Spleen (tissue), 11 donors: ENCODE measurements around the gene MALT1. TPM values are rescaled to one million over a fixed set of nuclear protein-coding genes. Genes with fewer than 3 reads are reported as not detected.
A peak's percentile ranks its signal among the peaks of the same experiment; 100 is the strongest.

Experiments
- DNase-seq: peaks from one replicate; pipeline ENCODE4 v3.0.0-alpha.2; 2020
- H3K27ac ChIP-seq, 8 donors: fragments of 200-600 bp; sonication (generic) in 7 of 8; 1 replicate in 4 of 8; 2 replicates in 4 of 8; pipeline versions ENCODE4 v1.5.0 to v1.8.0; 2016 to 2021; ENCODE audit warnings: inconsistent platforms in 4 of 8, mild to moderate bottlenecking in 4 of 8, moderate library complexity in 1 of 8
- H3K27me3 ChIP-seq, 7 donors: fragments of 200-600 bp; sonication (generic) in 6 of 7; replicated peaks in 1 of 7; 1 replicate in 4 of 7; 2 replicates in 3 of 7; pipeline versions ENCODE4 v1.5.0 to v1.8.0; 2016 to 2021; ENCODE audit warnings: inconsistent platforms in 3 of 7, mild to moderate bottlenecking in 1 of 7
- H3K36me3 ChIP-seq, 6 donors: fragments of 200-600 bp; sonication (generic) in 5 of 6; 1 replicate in 4 of 6; 2 replicates in 2 of 6; pipeline versions ENCODE4 v1.5.0 to v1.8.0; 2016 to 2021; ENCODE audit warnings: inconsistent platforms in 2 of 6
- H3K4me1 ChIP-seq, 6 donors: fragments of 200-600 bp; sonication (generic) in 5 of 6; 1 replicate in 3 of 6; 2 replicates in 3 of 6; pipeline versions ENCODE4 v1.5.0 to v1.8.0; 2016 to 2021; ENCODE audit warnings: inconsistent platforms in 3 of 6
- H3K4me3 ChIP-seq, 8 donors: fragments of 200-600 bp; sonication (generic) in 7 of 8; 1 replicate in 4 of 8; 2 replicates in 4 of 8; pipeline versions ENCODE4 v1.5.0 to v1.8.0; 2016 to 2021; ENCODE audit warnings: inconsistent platforms in 4 of 8, mild to moderate bottlenecking in 4 of 8, moderate library complexity in 2 of 8
- H3K9me3 ChIP-seq, 8 donors: fragments of 200-600 bp; sonication (generic) in 7 of 8; 1 replicate in 4 of 8; 2 replicates in 4 of 8; pipeline versions ENCODE4 v1.5.0 to v1.8.0; 2016 to 2021; ENCODE audit warnings: inconsistent platforms in 4 of 8
- POLR2A ChIP-seq, 3 donors: fragments of 450-650 bp; IDR thresholded peaks; one replicate each; pipeline ENCODE4 v1.5.1; 2017; ENCODE audit warnings: antibody characterized with exemption in 3 of 3, mild to moderate bottlenecking in 1 of 3
- POLR2AphosphoS5 ChIP-seq, 3 donors: sonication (generic); formaldehyde crosslinking; IDR thresholded peaks; one replicate each; pipeline ENCODE4 v1.5.1; 2017; ENCODE audit warnings: antibody characterized with exemption in 3 of 3
- WGBS, 5 donors: extraction: QIAGEN DNeasy Blood & Tissue Kit in 3 of 5; methylation state at CpG; one replicate each; pipeline versions ENCODE4 v1.1.5 to v1.1.7; 2013 to 2018; 5-methylcytosine and 5-hydroxymethylcytosine counted together
- intact Hi-C: fragments of 100-400 bp; cut with DNase I; formaldehyde crosslinking; loops from one replicate; pipeline ENCODE4 v1.15.0; 2023; ENCODE audit warnings: low total_unique reads
- polyA plus RNA-seq, 3 donors: library from polyadenylated mRNA; stranded (reverse); fragments of 200-250 nt; gene quantifications; one replicate each; pipeline ENCODE4 v1.2.1, GENCODE V29; 2013
- total RNA-seq, 7 donors: library from RNA; depleted of rRNA in 3 of 7; stranded (reverse); fragments of >200 nt in 3 of 7; fragmentation: NEBNext Ultra II Directional in 4 of 7; extraction: Animal tissue kit (Norgen Biotek cat#: 25700) in 4 of 7; gene quantifications; one replicate each; pipeline versions ENCODE4 v1.1.0 to v1.2.1, GENCODE V29; 2016 to 2021
- TF ChIP-seq, protein P1 (sequence below), 11 experiments: fragments of 200-600 bp in 7 of 11; fragments of 450-650 bp in 4 of 11; sonication (generic) in 4 of 11; IDR thresholded peaks in 8 of 11; conservative IDR thresholded peaks in 3 of 11; 1 replicate in 7 of 11; 2 replicates in 4 of 11; pipeline versions ENCODE4 v1.4.0 to v1.8.0; 2016 to 2021; ENCODE audit warnings: antibody characterized with exemption in 11 of 11, inconsistent platforms in 4 of 11, mild to moderate bottlenecking in 1 of 11
- donor health status: healthy with polysubstance abuse.
- donor health status: DM: no; HTN: no; CAD: no; lungs with moderate emphysema.
- donor health status: DM: no; HTN: no; CAD: no.
- donor health status: Bipolar disorder and iron deficiency.
- donor health status: healthy.
- donor health status: DM: no; HTN: no; CAD: no.
- donor health status: DM: yes; HTN: yes; CAD: no.

The MALT1 gene
- total and polyA plus RNA-seq, 10 donors = 13.3 to 59.6 (median 50.1) TPM

DNA sequence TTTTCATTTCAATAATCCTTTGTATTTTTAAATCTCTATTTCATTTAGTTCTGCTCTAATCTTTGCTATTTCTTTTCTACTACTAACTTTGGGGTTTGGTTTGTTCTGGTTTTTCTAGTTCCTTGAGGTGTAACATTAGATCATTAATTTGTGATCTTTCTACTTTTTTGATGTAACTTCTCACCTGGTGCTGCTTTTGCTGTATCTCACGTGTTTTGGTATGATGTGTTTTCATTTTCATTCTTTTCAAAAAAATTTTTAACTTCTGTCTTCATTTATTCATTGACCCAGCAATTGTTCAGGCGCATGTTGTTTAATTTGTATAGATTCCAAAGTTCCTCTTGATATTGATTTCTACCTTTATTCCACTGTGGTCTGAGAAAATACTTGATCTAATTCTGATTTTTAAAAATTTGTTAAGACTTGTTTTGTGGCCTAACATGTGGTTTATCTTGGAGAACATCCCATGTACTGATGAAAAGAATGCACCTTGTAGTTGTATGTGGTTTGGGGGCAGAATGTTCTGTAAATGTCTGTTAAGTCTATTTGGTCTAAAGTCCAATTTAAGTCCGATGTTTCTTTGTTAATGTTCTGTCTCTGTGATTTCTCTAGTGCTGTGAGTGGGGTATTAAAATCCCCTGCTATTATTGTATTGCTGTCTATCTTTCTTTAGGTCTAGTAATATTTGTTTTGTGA, 17.3 kb upstream of the MALT1 start:
- 25 to 89% (median 39%) methylated on average over 3 of the region's 3 CpGs for WGBS, 5 donors
- peaks cover 0 to 13% (median 9%) of the 10 kb centered on the region in 8 donors for H3K9me3 ChIP-seq
- no peak overlapping the region for H3K4me3 ChIP-seq
- no peak overlapping the region for H3K27ac ChIP-seq
- no peaks in the 10 kb centered on the region for H3K27me3 ChIP-seq
- no peak for DNase-seq
- H3K36me3 ChIP-seq = no peaks in the 10 kb centered on the region
- intact Hi-C loops = no loop called here
- peaks cover 20 to 68% (median 38%) of the 10 kb centered on the region in 6 donors for H3K4me1 ChIP-seq
- TF ChIP-seq, protein P1, sequence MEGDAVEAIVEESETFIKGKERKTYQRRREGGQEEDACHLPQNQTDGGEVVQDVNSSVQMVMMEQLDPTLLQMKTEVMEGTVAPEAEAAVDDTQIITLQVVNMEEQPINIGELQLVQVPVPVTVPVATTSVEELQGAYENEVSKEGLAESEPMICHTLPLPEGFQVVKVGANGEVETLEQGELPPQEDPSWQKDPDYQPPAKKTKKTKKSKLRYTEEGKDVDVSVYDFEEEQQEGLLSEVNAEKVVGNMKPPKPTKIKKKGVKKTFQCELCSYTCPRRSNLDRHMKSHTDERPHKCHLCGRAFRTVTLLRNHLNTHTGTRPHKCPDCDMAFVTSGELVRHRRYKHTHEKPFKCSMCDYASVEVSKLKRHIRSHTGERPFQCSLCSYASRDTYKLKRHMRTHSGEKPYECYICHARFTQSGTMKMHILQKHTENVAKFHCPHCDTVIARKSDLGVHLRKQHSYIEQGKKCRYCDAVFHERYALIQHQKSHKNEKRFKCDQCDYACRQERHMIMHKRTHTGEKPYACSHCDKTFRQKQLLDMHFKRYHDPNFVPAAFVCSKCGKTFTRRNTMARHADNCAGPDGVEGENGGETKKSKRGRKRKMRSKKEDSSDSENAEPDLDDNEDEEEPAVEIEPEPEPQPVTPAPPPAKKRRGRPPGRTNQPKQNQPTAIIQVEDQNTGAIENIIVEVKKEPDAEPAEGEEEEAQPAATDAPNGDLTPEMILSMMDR (IDR thresholded peaks at IDR 0.05 in 8 of 11, conservative IDR thresholded peaks at IDR 0.05 in 3 of 11) = no peak
- TF ChIP-seq POLR2A (IDR thresholded peaks at IDR 0.05) = no peak
- TF ChIP-seq POLR2AphosphoS5 (IDR thresholded peaks at IDR 0.05) = no peak

DNA sequence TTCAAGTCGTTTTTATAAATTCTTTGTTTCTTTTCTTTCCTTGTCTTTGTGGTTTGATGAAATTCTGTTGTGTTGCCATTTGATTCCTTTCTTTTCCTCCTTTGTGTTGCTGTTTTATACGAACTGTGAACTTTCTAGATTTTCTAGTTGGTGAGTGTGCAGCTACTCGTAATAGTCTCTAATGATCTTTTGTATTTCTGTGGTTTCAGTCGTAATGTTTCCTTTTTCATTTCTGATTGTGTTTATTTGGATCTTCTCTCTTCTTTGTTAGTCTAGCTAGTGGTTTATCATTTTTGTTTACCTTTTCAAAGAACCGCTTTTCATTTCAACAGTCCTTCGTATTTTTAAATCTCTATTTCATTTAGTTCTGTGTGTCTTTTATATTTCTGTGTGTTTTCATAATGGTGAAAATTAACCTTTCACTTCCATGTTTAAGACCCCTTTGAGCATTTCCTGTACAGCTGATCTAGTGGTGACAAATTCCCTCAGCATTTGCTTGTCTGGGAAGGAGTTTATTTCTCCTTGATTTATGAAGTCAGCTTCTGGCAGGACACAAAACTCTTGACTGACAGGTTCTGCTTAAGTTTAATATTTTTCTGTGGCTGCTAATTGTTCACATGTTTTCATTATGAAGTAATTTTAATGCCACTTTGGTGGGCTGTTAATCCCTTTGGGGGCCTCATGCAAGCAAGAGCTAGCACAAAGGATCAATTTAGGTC, 16.2 kb upstream of the MALT1 start:
- DNase-seq = no peak
- H3K27ac ChIP-seq = no peak overlapping the region
- intact Hi-C loops = no loop called here
- peaks cover 0 to 13% (median 9%) of the 10 kb centered on the region in 8 donors for H3K9me3 ChIP-seq
- H3K27me3 ChIP-seq = no peaks in the 10 kb centered on the region
- H3K4me3 ChIP-seq = no peak overlapping the region
- H3K36me3 ChIP-seq = no peaks in the 10 kb centered on the region
- WGBS, 5 donors = 81 to 91% (median 87%) methylated on average over 6 of the region's 6 CpGs
- TF ChIP-seq POLR2A (IDR thresholded peaks at IDR 0.05) (no peak), POLR2AphosphoS5 (IDR thresholded peaks at IDR 0.05) (no peak)
- TF ChIP-seq, protein P1 (IDR thresholded peaks at IDR 0.05 in 8 of 11, conservative IDR thresholded peaks at IDR 0.05 in 3 of 11) = no peak
- H3K4me1 ChIP-seq = peaks cover 19 to 68% (median 35%) of the 10 kb centered on the region in 6 donors

DNA sequence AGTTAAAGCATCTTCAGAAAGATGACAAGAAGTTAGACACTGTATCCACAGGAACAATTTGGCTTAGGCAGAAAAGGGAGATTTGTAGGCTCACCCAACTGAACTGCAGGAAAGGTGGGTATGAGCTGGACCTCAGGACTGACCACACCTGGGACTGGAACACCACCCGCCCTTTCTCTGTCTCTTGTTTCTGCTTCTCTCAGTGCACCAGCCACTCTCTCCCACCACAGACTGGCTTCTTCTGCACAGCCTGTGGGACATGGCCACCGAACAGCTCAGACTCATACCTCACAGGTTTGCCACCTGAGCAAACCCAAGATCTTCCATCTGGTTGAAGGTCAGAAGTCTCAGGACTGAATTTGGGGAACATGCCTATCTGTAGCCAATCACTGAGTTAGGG, 14.2 kb upstream of the MALT1 start:
- intact Hi-C loops = no loop called here
- Histone ChIP-seq H3K4me3 (no peak overlapping the region), H3K9me3 (peaks cover 0 to 13% (median 9%) of the 10 kb centered on the region in 8 donors), H3K27ac (peak overlapping the region in 4 of 8 donors; percentile 75 to 84 (median 79)), H3K36me3 (no peaks in the 10 kb centered on the region), H3K4me1 (peaks cover 12 to 71% (median 35%) of the 10 kb centered on the region in 6 donors), H3K27me3 (no peaks in the 10 kb centered on the region)
- TF ChIP-seq POLR2AphosphoS5 (IDR thresholded peaks at IDR 0.05) (no peak), POLR2A (IDR thresholded peaks at IDR 0.05) (no peak)
- TF ChIP-seq, protein P1 (IDR thresholded peaks at IDR 0.05 in 8 of 11, conservative IDR thresholded peaks at IDR 0.05 in 3 of 11) = no peak
- DNase-seq = no peak
- 90 to 96% (median 93%) methylated on average over 2 of the region's 2 CpGs for WGBS, 5 donors

DNA sequence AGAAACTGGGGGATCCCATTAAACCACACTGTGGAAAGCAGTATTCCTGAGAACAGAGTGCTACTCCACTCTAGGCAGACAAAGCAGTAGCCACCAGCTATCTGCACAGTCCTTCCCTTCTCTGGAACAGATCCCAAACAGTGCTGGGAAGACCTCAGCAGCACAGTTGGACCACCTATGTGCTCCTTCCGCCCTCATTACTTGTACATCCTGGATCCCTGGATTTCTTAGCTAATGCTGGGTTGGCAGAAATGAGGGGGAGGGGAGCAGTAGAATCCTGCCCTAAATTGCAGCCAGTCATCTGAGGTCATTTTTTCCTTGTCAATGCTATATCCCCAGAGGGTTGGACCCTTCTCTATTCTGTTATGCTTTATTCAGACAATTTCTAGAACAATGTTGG, 13.8 kb upstream of the MALT1 start:
- peaks cover 12 to 73% (median 38%) of the 10 kb centered on the region in 6 donors for H3K4me1 ChIP-seq
- H3K27ac ChIP-seq = peak overlapping the region in 6 of 8 donors; percentile 63 to 84 (median 77)
- H3K36me3 ChIP-seq = no peaks in the 10 kb centered on the region
- H3K4me3 ChIP-seq = peak overlapping the region in 1 of 8 donors; percentile 64
- intact Hi-C loops = no loop called here
- no peaks in the 10 kb centered on the region for H3K27me3 ChIP-seq
- DNase-seq = no peak
- TF ChIP-seq POLR2AphosphoS5 (IDR thresholded peaks at IDR 0.05) (no peak), POLR2A (IDR thresholded peaks at IDR 0.05) (no peak)
- TF ChIP-seq, protein P1 (IDR thresholded peaks at IDR 0.05 in 8 of 11, conservative IDR thresholded peaks at IDR 0.05 in 3 of 11) = no peak
- 89 to 100% (median 98%) methylated on average over 1 of the region's 1 CpG for WGBS, 5 donors
- H3K9me3 ChIP-seq = peaks cover 0 to 13% (median 9%) of the 10 kb centered on the region in 8 donors
